NCI-H82 (cell line): ENCODE measurements around the gene GRID1.
A peak's percentile ranks its signal among the peaks of the same experiment; 100 is the strongest.
"Not testable (repeated sequence)": the region's sequence is repeated elsewhere in the genome, so short reads cannot be mapped to it uniquely, and the experiment has no call there.

Experiments used
- DNase-seq: peaks from one replicate; lab custom pipeline; 2025; lab: John Stamatoyannopoulos, UW

GRID1 gene

GRCh38 chr10:86083664-86084175, 282.9 kb downstream of the GRID1 start:
- no peak for DNase-seq

DNA sequence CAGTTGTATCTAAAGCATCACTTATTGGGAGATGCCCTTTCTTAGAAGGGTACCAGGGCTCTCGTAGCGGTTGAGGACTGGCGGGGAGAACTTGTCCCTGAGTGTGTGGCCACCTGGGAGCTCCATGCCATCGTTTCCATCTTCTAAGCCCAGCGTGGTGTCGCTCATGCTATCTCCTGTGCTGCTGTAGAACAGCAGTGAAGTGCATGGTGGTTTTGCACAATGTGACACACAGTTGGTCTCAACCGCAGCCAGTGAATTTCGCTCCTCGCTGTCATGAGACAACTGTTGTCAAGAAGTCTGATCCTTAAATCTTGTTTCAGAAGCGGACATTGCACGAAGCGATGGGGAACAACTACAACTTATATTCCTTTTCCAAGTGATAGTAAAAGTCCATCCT, 283.4 kb downstream of the GRID1 start:
- no peak for DNase-seq

DNA sequence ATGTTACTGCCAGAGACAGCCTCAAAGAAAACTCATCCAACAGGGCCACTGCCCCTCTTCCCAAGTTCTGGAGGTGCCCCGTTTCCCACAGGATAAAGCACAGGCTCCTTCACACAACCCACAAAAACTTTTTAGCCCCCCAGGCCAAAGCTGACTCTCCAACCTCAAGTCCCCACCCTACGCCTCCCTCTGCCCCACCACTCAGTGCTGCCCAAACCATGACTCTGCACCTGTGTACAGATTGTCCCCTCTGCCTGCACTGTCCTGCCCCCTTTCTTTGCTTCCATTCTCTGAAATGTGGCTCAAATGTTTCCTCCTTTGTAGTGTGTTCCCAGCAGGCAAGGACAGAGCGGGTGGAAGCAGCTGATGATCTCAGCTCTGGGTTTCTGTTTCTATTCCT, 284.0 kb downstream of the GRID1 start:
- no peak for DNase-seq

- no peak for DNase-seq
These were observed 287.5 kb downstream of the GRID1 start for GRCh38 chr10:86079088-86079487.

DNA sequence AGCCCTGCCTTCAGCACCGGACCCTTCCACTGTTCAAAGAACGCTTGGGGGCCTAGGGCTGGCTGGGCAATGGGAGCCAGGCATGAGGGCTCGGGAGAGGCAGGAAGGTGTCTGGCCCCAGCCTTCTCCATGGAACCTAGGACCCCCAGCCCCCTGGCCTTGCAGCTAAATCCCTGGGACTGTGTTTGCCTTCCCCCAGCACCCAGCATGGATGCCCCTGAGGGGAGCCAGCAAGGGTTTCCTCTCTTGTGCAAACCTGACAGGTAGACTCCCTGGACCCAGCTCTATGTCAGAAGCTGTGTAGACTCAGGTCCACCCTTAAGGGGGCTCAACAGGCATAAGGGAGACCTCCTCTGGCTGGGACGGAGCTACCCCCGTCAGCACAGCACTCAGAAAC, 288.0 kb downstream of the GRID1 start:
- DNase-seq, result no peak

GRCh38 chr10:86077871-86078638, 288.5 kb downstream of the GRID1 start:
- no peak for DNase-seq

DNA sequence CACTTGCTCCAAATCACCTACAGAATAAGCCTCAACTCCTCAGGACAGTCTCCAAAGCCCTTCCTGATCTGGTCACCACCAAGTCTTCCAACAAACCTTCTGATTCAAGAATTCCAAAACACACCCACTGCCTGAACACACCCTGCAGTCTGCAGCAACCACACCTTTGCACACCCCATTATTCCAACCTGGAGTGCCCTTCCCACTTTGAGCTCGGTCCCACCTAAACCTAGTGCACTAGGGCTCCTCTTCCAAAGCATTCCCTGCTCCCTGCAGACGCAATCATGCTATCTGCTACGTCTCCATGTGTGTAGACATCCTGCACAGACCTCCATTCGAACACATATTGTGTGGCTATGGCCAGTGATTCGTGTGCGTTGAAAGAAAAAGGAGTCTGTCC, 289.3 kb downstream of the GRID1 start:
- no peak for DNase-seq

- DNase-seq, result not testable (repeated sequence)
These were observed 290.1 kb downstream of the GRID1 start for GRCh38 chr10:86076497-86076896.

GRCh38 chr10:86075512-86075911, 291.1 kb downstream of the GRID1 start:
- DNase-seq, result no peak

- DNase-seq, result no peak
These were observed 292.3 kb downstream of the GRID1 start for GRCh38 chr10:86074294-86074693.

GRCh38 chr10:86073199-86073977, 293.2 kb downstream of the GRID1 start:
- no peak for DNase-seq

DNA sequence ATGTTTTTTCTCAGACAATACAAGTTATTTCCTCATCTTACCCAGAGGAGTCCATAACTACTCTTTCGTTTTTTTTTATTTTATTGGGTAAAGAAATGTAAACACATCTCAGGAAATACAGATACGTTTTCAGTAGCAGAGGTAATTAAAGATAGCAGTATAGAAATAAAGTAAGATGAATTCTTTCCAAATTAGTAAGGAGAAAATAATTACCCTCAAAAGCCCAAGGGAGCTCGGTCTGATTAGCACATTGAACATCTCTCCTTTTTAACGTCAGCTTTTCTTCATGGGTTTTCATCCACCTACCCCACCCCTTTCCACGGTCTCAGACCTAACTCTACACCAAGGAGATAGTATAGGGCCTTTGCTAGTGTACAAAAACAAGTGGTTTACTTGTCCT, 294.2 kb downstream of the GRID1 start:
- DNase-seq, result no peak

DNA sequence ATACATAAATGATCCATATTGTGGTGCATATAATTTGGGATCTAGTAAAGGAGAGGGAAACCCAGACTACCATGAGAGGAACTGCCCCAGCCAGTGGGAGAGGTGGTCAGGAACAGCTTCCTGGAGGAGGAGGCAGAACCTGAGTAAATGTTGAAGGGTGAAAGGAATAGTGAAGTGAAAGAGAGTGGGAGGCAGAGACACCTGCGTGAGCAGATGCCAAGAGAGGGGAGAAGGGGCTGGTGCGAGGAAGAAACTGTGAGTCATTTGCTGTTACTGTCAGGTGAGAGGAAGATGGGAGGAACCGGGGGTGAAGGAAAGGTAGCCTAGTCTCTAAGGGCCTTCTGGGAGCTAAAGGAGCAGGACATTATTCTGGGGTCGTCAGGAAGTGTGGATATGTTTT, 294.8 kb downstream of the GRID1 start:
- DNase-seq, result no peak

- DNase-seq, result no peak
These were observed 295.4 kb downstream of the GRID1 start for GRCh38 chr10:86071145-86071544.

DNA sequence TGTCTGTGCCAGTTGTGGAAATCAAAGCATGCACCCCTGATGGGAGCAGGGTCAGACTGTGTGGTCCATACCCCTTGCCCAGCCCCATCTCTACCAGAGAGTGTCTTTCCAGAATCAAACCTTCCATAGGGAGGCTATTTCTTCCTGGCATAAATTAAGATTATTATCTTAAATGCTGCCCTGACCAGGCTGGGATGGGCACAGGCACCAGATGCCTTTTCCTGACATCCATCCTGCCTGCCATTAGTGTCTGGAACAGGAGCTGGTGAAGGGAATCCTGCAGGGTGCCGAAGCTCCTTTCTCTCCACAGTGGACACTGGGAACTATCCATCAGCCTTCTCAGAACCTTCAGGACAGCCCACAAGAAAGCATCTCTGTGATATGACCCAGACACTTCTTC, 296.3 kb downstream of the GRID1 start:
- no peak for DNase-seq

GRCh38 chr10:86068231-86069054, 298.2 kb downstream of the GRID1 start:
- peak; percentile 23 for DNase-seq

DNA sequence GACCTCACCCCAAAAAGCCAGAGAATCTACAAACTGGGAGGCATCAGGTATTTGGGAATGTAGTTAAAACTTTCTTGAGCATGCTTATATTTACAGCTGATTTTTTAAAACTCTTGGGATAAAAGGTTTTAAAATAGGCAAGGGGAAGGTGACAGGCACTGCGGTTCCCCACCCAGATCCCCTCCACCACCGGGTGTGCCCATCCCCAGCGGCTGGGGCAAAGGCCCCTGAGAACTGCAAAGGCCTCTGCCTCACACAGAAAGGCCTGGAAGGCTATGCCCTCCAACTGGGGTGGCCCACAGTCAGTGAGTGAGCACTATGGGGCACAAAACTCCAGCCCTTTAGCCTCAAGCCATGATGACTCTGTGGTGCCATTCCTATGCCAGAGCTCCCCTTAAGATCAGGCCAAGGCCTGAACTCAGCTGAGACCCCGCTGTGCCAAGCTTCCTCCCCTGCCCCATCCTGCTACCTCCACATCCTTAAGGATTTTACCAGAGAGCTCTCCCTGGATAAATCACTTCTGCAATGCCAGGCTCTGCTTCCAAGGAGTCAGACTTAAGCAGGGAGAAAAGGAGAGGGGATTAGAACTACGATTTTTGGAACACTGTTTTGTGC, 299.1 kb downstream of the GRID1 start:
- no peak for DNase-seq

- DNase-seq, result no peak
These were observed 299.9 kb downstream of the GRID1 start for GRCh38 chr10:86066696-86067095.

GRCh38 chr10:86065711-86066251, 300.8 kb downstream of the GRID1 start:
- no peak for DNase-seq

DNA sequence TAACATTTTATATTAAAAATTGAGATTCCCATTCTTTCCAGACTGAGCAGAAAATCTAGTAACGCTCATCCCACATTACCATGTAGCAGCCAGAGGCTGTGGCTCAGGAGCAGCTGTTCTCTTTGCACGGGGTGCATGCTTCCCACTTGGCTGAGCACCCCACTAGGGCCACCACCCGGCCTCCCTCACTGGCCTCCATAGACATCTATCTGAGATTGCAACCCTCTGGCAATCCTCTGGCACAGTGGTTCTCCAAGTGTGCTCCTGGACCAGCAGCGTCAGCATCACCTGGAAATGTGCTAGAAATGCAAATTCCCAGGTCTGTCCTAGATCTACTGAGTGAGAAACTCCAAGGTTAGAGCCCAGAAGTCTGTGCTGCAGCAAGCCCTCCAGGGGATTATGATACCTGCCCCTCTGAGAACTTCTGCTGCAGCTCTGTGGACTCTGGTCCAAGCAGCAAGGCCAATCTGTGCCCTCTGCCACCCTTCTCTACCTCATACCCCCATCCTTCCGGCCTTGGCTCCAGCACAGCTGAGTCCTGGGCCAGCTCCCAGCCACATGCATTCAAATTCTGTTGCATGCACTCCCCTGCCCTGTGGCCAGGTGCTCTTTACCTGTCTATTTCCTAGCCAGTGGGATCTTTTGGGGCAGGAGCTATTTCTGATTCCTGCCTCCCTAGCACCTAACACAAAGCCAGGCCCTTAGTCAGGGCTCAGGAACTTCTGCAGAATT, 301.5 kb downstream of the GRID1 start:
- DNase-seq, result no peak

DNA sequence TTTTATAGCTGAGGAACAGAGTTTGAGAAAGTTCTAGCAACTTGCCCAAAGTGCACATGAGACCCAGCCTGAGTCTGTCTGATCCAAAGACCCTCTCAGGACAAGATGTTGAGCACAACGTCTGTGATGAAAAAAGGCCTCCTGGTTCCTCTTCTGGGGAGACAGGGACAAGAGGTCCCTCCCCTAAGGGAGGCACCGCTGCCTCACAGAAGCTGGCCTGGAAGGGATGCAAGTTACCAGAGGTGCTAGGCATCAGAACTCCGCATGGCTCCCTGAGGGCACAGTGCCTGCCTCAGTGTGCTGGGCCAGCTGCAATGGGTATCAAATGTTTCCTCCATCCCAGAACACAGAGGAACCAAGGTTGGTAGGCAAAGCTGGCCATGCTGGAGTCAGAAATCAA, 302.4 kb downstream of the GRID1 start:
- no peak for DNase-seq
